Fibroblast of pulmonary artery (primary cell): Measurements from ENCODE around the gene YAP1.

Experiments
- DNase-seq: peaks from one replicate; pipeline ENCODE4 v3.0.0-alpha.2; 2010; ENCODE audit warnings: low read depth
- H3K4me3 ChIP-seq: replicated peaks from 2 replicates; pipeline ENCODE4 v1.5.1; 2011; ENCODE audit warnings: low read depth, mild to moderate bottlenecking, control low read depth, low read length, moderate library complexity
- TF ChIP-seq, protein P1 (sequence below): IDR thresholded peaks from 2 replicates; pipeline ENCODE4 v1.5.1; 2011; ENCODE audit warnings: mild to moderate bottlenecking, control low read depth, low read length, inconsistent platforms; ENCODE audit errors: missing control alignments

YAP1 gene

DNA sequence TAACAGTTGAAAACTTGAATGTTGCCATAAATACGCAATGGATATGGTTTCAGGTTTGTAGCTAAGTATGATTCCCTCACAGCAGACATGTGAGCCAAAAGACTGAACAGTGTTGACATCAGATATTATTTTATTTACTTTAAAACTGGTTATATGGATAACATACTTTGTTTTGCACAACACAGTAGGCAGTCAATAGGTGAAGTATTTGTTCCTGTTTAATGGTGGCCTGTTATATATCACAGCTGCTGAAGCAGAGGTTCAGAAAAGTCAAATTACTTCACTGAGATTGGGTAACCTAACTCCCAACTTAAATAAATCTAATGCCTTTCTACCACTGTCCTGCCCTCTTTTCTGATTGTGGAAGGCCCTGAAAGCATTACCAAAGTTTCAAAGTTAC, 44.6 kb downstream of the YAP1 start:
- TF ChIP-seq, protein P1, sequence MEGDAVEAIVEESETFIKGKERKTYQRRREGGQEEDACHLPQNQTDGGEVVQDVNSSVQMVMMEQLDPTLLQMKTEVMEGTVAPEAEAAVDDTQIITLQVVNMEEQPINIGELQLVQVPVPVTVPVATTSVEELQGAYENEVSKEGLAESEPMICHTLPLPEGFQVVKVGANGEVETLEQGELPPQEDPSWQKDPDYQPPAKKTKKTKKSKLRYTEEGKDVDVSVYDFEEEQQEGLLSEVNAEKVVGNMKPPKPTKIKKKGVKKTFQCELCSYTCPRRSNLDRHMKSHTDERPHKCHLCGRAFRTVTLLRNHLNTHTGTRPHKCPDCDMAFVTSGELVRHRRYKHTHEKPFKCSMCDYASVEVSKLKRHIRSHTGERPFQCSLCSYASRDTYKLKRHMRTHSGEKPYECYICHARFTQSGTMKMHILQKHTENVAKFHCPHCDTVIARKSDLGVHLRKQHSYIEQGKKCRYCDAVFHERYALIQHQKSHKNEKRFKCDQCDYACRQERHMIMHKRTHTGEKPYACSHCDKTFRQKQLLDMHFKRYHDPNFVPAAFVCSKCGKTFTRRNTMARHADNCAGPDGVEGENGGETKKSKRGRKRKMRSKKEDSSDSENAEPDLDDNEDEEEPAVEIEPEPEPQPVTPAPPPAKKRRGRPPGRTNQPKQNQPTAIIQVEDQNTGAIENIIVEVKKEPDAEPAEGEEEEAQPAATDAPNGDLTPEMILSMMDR = no peak
- peak; percentile 32 for DNase-seq
- H3K4me3 ChIP-seq = no peak overlapping the region

DNA sequence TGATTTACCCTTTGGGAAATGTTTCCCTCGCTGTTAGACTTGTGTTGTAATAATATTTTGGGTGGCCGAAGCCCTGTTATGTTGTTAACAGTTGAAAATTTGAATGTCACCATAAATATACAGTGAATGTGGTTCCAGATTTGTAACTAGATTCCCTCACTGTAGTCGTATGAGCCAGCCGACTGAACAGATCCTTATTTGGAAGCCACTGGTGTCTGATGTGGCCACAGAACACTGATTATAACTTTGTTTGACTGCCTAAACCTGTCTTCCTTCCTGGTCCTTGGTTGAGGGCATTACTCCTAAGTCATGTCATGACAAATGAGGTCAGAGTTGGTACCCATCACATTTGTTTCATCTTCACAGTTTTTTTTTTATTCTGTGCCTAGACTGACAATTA, 45.4 kb downstream of the YAP1 start:
- no peak for DNase-seq
- TF ChIP-seq, protein P1 = no peak
- H3K4me3 ChIP-seq = no peak overlapping the region

DNA sequence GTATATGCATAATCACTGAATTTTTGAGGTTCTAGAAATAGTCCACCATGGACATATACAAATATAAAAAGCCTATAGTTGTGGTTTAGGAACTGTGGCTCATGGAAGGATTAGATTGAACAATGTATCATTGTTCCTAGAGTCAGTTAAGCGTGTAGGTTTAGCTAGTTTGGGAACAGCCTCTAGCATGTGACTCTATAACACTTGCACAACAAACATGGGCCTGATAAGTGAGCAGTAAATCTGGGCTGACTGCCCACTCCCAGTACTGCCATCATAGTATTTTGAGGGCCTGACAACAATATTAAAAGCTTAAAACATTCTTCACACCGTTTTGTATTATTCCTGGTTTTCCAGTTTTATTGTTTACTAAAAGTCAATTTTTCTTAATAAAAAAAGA, 47.0 kb downstream of the YAP1 start:
- TF ChIP-seq, protein P1 = no peak
- DNase-seq = peak; percentile 97

DNA sequence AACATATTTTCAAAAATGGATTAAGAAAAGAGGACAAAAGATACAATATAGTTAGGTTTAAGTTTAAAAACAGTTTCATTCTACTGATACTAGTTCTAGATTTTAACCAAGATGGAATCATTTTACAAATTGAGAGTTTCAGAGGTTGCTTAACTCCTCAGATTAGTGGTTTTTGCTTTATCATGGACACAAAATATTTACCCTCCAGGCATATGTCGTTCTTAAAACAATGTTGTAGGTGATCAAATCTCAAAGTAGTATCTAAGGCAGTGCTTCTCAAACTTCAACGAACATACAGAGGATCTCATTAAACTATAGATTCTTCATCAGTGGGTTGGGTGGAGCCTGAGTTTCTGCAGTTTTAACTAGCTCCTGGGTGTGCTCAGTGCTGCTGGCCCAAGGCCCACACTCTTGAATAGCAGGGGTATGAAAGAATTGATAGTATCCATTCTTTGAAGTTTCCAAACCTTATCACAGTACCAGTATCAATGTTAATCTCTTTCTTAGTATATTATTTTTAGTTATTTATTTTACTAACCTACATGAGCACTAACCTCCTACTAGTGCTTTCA, 48.0 kb downstream of the YAP1 start:
- no peak for DNase-seq
- no peak overlapping the region for H3K4me3 ChIP-seq
- TF ChIP-seq, protein P1 = no peak

More for the DNA sequence above, 47.0 kb downstream of the YAP1 start:
- H3K4me3 ChIP-seq = no peak overlapping the region

DNA sequence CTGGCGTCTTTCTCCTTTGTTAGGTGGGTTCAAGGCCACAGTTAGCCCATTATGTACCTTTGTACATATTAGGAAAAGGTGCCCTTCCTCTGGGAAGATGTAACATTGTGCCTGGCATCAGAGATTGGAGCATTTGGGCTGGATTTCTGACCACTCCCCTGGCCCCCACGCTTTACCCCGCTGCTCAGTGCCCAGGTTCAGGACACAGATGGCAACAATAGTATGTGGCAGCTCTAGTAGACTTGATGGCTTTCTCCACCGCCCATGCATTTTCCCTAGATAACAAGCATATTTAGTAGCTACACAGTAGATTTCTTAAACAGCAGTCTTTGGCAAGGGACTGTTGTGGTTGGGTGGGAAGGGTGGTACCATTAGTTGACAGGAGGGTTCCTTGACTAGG, 53.1 kb downstream of the YAP1 start:
- H3K4me3 ChIP-seq = no peak overlapping the region
- TF ChIP-seq, protein P1 = no peak
- DNase-seq = no peak

DNA sequence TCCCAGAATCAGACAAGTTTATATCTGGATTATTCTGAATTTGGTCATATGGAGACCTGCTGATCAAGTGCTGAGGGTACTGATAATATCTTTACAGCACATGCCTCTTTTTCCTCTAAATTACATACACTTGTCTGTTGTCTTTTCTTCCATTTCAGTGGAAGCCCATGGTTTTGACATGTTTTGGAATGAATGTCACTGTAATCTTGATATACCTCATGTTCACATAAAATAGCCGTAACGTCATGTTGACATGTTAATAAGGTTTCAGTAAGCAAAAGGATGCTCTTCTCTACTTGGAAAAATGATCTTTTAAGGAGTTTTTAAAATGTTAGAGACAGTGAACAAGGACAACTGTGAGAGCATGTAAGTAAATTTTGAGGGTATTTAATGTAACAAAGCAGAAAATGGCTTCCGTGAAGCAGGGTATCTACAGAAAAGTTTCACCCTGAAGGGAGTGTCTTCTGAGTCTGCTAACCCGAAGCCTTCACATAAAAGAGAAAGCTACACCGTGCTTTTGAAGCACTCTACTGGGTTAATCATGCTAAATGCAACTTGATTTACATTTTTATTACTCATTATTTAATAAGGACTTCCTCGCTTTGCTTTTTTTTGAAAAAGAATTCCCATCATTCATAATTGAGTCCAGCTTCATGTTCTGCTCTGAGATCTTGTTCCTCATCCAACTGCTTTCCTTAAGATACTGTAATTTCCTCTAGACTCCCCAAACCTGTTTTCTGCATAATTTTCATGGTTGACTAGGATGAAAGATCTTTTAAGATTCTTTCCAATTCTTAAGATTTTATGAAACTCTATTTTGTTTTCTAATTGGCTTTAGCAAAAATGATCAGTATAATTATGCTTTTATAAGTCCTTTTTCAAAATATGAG, 56.2 kb downstream of the YAP1 start:
- TF ChIP-seq, protein P1 = no peak
- no peak for DNase-seq
- no peak overlapping the region for H3K4me3 ChIP-seq
